Sigmoid colon (tissue), 4 donors: ENCODE results near the gene CEP152.

ENCODE experiments used
- EP300 ChIP-seq, 4 donors: sonication (generic); formaldehyde crosslinking; IDR thresholded peaks; one replicate each; pipeline ENCODE4 v1.6.1; 2017; ENCODE audit warnings: antibody characterized with exemption in 4 of 4
- POLR2A ChIP-seq, 2 donors: fragments of 450-650 bp; IDR thresholded peaks; one replicate each; pipeline ENCODE4 v1.6.1; 2016; ENCODE audit warnings: antibody characterized with exemption in 2 of 2, mild to moderate bottlenecking in 2 of 2, moderate library complexity in 2 of 2
- TF ChIP-seq, protein P1 (sequence below), 4 experiments: fragments of 450-650 bp in 3 of 4; fragments of 200-600 bp in 1 of 4; IDR thresholded peaks; one replicate each; pipeline ENCODE4 v1.5.1; 2016 to 2019; ENCODE audit warnings: antibody characterized with exemption in 4 of 4, mild to moderate bottlenecking in 3 of 4, moderate library complexity in 2 of 4

DNA sequence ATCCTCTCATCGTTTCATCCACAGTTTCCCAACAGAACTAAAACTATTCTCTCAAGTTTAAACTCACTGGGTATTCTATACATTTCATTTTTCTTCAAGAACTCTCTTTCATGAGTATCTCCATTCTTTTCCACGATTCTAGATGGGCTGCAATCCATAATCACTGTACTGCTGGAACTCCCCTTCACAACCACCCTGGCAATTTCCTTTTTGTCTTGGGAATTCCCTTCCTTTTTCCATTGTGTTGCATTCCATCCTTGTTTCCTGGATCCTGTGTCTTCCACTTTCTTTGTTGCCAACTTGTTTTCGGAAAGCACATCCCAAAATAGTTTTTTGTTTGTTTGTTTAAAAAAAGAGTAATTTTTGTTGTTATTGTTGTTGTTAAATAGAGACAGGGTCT lies 98.3 kb downstream of the CEP152 start:
- TF ChIP-seq EP300 (IDR thresholded peaks at IDR 0.05) = no peak
- TF ChIP-seq POLR2A (IDR thresholded peaks at IDR 0.05) = no peak
- TF ChIP-seq, protein P1, sequence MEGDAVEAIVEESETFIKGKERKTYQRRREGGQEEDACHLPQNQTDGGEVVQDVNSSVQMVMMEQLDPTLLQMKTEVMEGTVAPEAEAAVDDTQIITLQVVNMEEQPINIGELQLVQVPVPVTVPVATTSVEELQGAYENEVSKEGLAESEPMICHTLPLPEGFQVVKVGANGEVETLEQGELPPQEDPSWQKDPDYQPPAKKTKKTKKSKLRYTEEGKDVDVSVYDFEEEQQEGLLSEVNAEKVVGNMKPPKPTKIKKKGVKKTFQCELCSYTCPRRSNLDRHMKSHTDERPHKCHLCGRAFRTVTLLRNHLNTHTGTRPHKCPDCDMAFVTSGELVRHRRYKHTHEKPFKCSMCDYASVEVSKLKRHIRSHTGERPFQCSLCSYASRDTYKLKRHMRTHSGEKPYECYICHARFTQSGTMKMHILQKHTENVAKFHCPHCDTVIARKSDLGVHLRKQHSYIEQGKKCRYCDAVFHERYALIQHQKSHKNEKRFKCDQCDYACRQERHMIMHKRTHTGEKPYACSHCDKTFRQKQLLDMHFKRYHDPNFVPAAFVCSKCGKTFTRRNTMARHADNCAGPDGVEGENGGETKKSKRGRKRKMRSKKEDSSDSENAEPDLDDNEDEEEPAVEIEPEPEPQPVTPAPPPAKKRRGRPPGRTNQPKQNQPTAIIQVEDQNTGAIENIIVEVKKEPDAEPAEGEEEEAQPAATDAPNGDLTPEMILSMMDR (IDR thresholded peaks at IDR 0.05) = no peak
